Occipital lobe (tissue), 2 donors: Measurements from ENCODE around the gene DSE. TPM values are rescaled to one million over a fixed set of nuclear protein-coding genes. Genes with fewer than 3 reads are reported as not detected.

ENCODE experiments used
- DNase-seq: peaks from one replicate; lab custom pipeline; 2025; lab: John Stamatoyannopoulos, UW
- total RNA-seq: library from RNA; depleted of rRNA; stranded (reverse); fragments of >200 nt; gene quantifications from one replicate; pipeline ENCODE4 v1.2.3, GENCODE V29; 2014

The DSE gene
- total RNA-seq, 1 donor from 2014 or later: 26.2 TPM

- DNase-seq: no peak
Measured at GRCh38 chr6:116386581-116387299, 16.0 kb downstream of the DSE start.

- no peak for DNase-seq
Measured at GRCh38 chr6:116387374-116387773, 16.6 kb downstream of the DSE start.

GRCh38 chr6:116388924-116389323 is 18.2 kb downstream of the DSE start:
- no peak for DNase-seq

- DNase-seq: no peak
Measured at GRCh38 chr6:116389357-116389756, 18.6 kb downstream of the DSE start.

- DNase-seq: no peak
Measured at GRCh38 chr6:116390581-116390980, 19.8 kb downstream of the DSE start.

GRCh38 chr6:116392132-116393013 is 21.6 kb downstream of the DSE start:
- DNase-seq: no peak

GRCh38 chr6:116393430-116393829 is 22.7 kb downstream of the DSE start:
- no peak for DNase-seq

GRCh38 chr6:116395647-116396046 is 24.9 kb downstream of the DSE start:
- DNase-seq: no peak

GRCh38 chr6:116396441-116396840 is 25.7 kb downstream of the DSE start:
- no peak for DNase-seq

GRCh38 chr6:116397914-116398313 is 27.2 kb downstream of the DSE start:
- no peak for DNase-seq

- no peak for DNase-seq
Measured at GRCh38 chr6:116398316-116399010, 27.7 kb downstream of the DSE start.

- DNase-seq: no peak
Measured at GRCh38 chr6:116399287-116399686, 28.5 kb downstream of the DSE start.

GRCh38 chr6:116400328-116400727 is 29.6 kb downstream of the DSE start:
- DNase-seq: no peak

- no peak for DNase-seq
Measured at GRCh38 chr6:116402108-116402937, 31.6 kb downstream of the DSE start.

GRCh38 chr6:116403205-116403604 is 32.5 kb downstream of the DSE start:
- no peak for DNase-seq

GRCh38 chr6:116404696-116405095 is 33.9 kb downstream of the DSE start:
- no peak for DNase-seq

GRCh38 chr6:116405138-116405537 is 34.4 kb downstream of the DSE start:
- no peak for DNase-seq

GRCh38 chr6:116405652-116406356 is 35.1 kb downstream of the DSE start:
- DNase-seq: no peak

GRCh38 chr6:116406678-116407345 is 36.1 kb downstream of the DSE start:
- DNase-seq: no peak

- no peak for DNase-seq
Measured at GRCh38 chr6:116408491-116408890, 37.7 kb downstream of the DSE start.
